HG03520 (cell line): ENCODE measurements around the gene PROSER3.
"Not testable (repeated sequence)": the region's sequence is repeated elsewhere in the genome, so short reads cannot be mapped to it uniquely, and the experiment has no call there.

Source experiments
- ATAC-seq: cut with Tn5 transposase; IDR thresholded peaks from one replicate; pipeline ENCODE4 v1.9.1; 2021; ENCODE audit warnings: mild to moderate bottlenecking, moderate library complexity; ENCODE audit not compliant: unreplicated experiment

The PROSER3 gene

GRCh38 chr19:35789978-35790944, 32.3 kb downstream of the PROSER3 start:
- no peak for ATAC-seq

DNA sequence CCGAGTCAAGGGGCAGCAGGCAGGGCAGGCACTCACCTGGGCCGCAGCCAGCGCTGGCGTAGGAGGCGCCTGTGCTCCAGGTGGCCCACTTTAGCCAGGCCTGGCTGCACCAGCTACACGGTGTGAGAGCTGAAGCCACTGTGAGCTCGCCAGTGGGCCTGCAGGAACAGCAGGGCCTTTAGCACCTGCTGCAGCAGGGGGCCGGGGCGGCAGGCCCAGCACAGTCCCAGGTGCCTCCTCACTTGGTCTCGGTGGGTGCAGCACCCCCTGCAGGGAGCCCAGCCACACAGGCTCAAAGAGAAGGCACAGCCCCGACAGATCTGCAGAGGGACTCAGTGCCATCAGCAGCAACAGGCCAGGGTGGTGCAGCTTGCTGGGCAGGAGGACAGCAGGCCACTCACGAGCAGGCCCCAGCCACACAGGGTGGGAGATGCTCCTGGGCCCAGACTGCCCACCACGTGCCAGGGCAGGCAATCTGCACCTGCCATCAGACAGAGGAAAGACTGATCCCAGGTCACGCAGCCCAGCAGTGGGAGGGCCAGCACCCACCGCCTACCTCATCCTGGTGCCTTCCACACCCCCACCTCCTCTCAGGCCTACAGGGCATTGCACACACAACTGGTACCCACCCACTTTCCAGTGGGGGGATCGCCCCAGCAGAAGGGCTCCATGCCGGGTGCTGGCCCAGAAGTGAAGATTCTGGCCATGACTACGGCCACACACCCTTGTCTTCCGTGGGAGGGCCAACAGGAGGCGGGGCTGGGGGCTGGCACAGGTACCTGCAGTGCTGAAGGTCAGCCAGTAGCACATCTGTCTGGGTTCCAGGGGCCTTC, 33.2 kb downstream of the PROSER3 start:
- no peak for ATAC-seq

GRCh38 chr19:35791814-35792279, 33.9 kb downstream of the PROSER3 start:
- ATAC-seq: no peak

DNA sequence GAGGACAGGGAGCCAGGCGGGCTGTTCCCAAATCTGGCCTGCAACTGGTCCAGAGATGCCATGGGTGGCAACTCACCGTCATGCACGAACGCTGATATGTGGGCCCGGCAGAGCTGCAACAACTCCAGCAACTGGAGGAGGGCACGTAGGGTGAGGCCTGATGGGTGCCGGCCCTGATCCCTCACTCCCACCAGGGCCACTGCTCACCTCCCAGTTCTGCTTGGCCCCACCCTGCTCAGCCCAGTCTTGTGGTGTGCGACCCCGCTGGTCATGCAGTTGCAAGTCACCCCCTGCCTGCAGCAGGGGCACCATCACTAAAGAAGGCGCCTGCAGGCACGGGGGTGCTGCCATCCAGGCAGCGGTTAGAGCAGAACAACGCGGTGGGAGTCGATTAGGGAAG, 34.3 kb downstream of the PROSER3 start:
- ATAC-seq: no peak

- no peak for ATAC-seq
Observed at GRCh38 chr19:35792888-35793287, 34.9 kb downstream of the PROSER3 start.

DNA sequence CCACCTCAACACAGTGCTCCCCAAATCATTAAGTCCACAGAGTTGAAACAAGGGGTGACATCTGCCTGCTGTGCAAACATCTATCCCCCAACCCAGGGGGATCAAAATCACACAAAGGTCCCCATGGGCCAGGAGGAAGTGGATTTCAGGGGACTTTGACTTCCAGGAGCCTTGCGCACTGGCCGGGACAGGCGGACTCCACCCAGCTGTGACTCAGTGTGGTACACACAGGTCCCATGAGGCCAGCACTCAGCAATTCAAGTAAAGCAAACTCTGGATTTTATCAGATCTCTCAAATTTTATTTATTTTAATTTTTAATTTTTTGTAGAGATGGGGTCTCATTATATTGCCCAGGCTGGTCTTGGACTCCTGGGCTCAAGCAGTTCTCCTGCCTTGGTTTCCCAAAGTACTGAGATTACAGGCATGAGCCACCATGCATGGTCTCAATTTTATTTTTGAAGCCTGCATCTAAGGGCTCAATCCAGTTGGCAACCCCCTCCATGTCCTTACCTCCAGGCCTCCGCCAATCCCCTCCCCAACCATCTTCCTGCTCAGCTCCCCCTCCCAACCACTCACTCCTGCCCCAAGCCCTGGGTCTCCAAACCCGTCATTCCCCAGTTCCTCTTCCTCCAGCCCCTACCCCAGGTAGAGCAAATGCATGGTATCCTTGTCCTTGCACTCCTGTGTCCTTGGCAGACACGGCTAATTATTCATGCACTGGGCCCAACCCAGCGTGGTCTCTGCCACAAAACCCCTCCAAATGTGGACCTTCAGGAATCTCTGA, 35.6 kb downstream of the PROSER3 start:
- ATAC-seq: no peak

DNA sequence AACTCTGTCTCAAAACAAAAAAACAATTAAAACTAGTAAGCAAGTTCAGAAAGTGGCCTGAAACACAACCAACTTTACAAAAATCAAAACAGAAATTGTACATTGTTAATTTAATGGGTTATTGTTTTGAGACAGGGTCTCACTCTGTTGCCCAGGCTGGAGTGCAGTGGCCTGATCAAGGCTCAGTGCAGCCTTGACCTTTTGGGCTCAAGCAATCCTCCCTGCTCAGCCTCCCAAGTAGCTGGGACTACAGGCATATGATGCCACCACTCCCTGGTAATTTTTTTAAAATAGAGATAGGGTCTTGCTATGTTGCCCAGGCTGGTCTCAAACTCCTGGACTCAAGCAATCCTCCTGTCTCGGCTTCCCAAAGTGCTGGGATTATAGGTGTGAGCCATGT, 37.6 kb downstream of the PROSER3 start:
- ATAC-seq: not testable (repeated sequence)

DNA sequence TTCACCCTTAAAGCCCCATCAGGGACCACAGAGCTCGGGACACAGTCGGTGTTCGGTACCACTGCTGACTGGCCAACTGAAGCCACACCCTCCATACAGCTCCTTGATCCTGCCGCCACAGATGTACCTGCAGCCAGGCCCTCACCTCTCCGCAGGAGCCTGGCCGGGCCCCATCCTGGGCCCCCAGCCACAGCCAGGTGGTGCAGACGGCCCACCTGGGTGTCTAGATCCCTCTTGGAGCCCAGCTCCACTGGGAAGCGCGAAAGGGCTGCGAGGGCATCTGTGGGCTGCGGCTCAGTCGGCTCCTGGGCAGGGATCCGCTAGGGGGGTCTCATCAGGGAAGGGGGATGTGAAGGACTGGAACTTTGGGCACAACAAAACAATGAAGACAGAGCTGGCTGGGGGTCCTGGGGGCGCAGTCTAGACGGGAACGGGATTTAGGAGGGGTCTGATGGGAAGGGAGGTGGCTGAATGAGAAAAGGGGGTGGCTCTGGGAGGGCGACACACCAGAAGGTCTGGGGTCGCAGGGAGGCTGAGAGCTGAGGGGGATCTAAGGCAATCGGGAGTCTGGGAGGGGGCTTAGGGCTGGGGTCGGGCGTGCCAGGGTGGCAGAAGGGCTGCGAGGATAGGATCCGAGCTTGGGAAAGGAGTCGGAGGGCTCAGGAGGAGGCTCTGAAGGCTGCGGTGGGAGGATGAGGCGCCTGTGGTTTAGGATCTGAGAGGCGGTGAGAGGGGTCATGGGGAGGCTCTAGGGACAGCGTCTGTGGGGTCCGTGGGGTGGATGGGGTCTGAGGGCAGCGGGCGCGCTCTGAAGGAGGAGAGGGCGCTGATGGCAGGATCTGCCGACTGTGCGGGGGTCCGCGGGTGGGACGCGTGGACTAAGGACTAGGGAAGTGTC, 38.9 kb downstream of the PROSER3 start:
- no peak for ATAC-seq

- no peak for ATAC-seq
Observed at GRCh38 chr19:35797663-35798062, 39.7 kb downstream of the PROSER3 start.

GRCh38 chr19:35801828-35802227, 43.9 kb downstream of the PROSER3 start:
- no peak for ATAC-seq

- no peak for ATAC-seq
Observed at GRCh38 chr19:35805526-35806102, 47.6 kb downstream of the PROSER3 start.

GRCh38 chr19:35806597-35806996, 48.6 kb downstream of the PROSER3 start:
- ATAC-seq: no peak

DNA sequence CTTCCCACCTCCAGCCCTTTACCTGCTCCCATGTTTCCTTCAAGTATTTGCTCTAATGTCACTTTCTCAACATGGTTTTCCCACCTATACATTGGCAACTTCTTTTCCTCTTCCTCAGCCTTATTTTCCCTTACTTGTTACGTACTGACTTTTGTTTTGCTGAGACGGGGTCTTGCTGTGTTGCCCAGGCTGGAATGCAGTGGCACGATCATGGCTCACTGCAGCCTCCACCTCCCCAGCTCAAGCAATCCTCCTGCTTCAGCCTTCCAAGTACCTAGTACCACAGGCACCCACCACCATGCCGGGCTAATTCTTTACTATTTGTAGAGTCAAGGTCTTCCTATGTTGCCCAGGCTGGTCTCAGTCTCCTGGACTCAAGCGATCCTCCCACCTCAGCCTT, 49.7 kb downstream of the PROSER3 start:
- ATAC-seq: no peak

- no peak for ATAC-seq
Observed at GRCh38 chr19:35811317-35812219, 53.6 kb downstream of the PROSER3 start.

DNA sequence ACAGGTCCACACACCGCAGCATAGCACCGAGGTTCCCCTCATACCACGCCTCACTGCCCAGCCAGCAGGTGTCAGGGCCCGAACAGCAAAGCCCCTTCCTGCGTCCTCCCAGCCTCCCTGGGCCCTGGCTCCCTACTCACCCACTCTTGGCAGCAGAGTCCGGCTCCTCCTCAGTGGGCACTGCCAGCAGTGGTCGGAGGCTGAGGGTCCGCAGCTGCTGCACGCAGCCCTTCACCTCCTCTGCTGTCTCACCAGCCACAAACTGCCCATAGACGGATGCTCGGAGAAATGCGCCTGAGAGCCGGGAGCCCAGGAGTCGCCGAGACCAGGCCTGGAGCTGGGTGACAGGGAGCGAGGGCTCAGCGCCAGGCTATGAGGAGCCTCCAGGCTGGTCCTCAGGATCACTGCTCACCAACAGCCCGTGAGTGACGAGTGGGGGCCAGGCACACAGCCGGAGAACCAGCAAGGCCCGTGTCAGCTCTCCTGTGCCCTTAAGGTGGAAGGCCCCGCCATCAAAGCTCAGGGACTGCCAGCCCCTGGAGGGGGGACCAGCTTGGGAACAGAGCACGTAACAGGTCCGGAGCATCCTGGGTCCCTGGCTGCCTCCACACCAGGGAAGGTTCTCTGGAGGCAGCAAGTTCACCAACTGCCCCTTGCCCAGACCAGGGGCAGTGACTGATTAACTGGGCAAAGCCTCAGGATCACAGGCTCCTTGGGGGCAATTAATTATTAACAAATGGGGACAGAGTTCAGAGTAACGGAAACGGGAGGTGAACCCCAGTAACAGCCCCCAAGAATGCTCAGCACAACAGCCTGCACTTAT, 54.5 kb downstream of the PROSER3 start, which contains the start of gene PRODH2:
Gene PRODH2, minus strand, starts transcription at position 626 of the 823 bp plus-strand sequence. Its CDS starts 40 bp downstream, at position 586.
- ATAC-seq: no peak

GRCh38 chr19:35813043-35813890, 55.3 kb downstream of the PROSER3 start:
- no peak for ATAC-seq

GRCh38 chr19:35816262-35816661, 58.3 kb downstream of the PROSER3 start:
- no peak for ATAC-seq
